Measurements from ENCODE around the gene PPP2R2C.

The PPP2R2C gene

GRCh38 chr4:6506616-6507140 lies 34.3 kb upstream of the PPP2R2C start:
- no peak for DNase-seq (ENCODE audit: low read depth in 1 of 2, low spot score in 1 of 2)
- Histone ChIP-seq H3K27ac (replicated peaks) (no peak overlapping the region), H3K27me3 (ENCODE audit: insufficient read depth, poor library complexity, severe bottlenecking) (no peaks in the 10 kb centered on the region), H3K4me3 (replicated peaks; ENCODE audit: insufficient read depth, low read length) (no peak overlapping the region)
- no peak for TF ChIP-seq CTCF (IDR thresholded peaks at IDR 0.05; ENCODE audit: insufficient read depth, low read length)

GRCh38 chr4:6504900-6505496 lies 32.6 kb upstream of the PPP2R2C start:
- TF ChIP-seq REST (IDR thresholded peaks at IDR 0.05; ENCODE audit: insufficient replicate concordance, low read depth) = no peak
- TF ChIP-seq POLR2AphosphoS5 (IDR thresholded peaks at IDR 0.05; ENCODE audit: low read depth) = no peak
- no peak for TF ChIP-seq SPI1 (IDR thresholded peaks at IDR 0.05; ENCODE audit: borderline replicate concordance, low read depth)
- no peak for TF ChIP-seq GABPA (IDR thresholded peaks at IDR 0.05; ENCODE audit: low read depth)
- no peak for TF ChIP-seq CTCF (IDR thresholded peaks at IDR 0.05; ENCODE audit: insufficient read depth, low read length)
- DNase-seq (ENCODE audit: low read depth in 1 of 2, low spot score in 1 of 2) = no peak
- no peak overlapping the region for H3K27ac ChIP-seq (replicated peaks)
- no peak overlapping the region for H3K4me3 ChIP-seq (replicated peaks; ENCODE audit: insufficient read depth, low read length)
- H3K27me3 ChIP-seq (ENCODE audit: insufficient read depth, poor library complexity, severe bottlenecking) = no peaks in the 10 kb centered on the region

- DNase-seq (ENCODE audit: low read depth in 1 of 2, low spot score in 1 of 2) = no peak
- TF ChIP-seq POLR2AphosphoS5 (IDR thresholded peaks at IDR 0.05; ENCODE audit: low read depth) = no peak
- no peak for TF ChIP-seq CTCF (IDR thresholded peaks at IDR 0.05; ENCODE audit: insufficient read depth, low read length)
- Histone ChIP-seq H3K4me3 (replicated peaks; ENCODE audit: insufficient read depth, low read length) (no peak overlapping the region), H3K27ac (replicated peaks) (no peak overlapping the region), H3K27me3 (ENCODE audit: insufficient read depth, poor library complexity, severe bottlenecking) (no peaks in the 10 kb centered on the region)
Observed at GRCh38 chr4:6502747-6503465, 30.5 kb upstream of the PPP2R2C start.

GRCh38 chr4:6502147-6502546 lies 29.7 kb upstream of the PPP2R2C start:
- no peak for TF ChIP-seq CTCF (IDR thresholded peaks at IDR 0.05; ENCODE audit: insufficient read depth, low read length)
- Histone ChIP-seq H3K4me3 (replicated peaks; ENCODE audit: insufficient read depth, low read length) (no peak overlapping the region), H3K27me3 (ENCODE audit: insufficient read depth, poor library complexity, severe bottlenecking) (no peaks in the 10 kb centered on the region), H3K27ac (replicated peaks) (no peak overlapping the region)
- no peak for DNase-seq (ENCODE audit: low read depth in 1 of 2, low spot score in 1 of 2)

All from HL-60 (cell line).